ENCODE data around the gene PDZRN3. TPM values are rescaled to one million over a fixed set of nuclear protein-coding genes. Genes with fewer than 3 reads are reported as not detected.

The PDZRN3 gene
- total RNA-seq, 1 experiment from 2014 or later, result 0.17 TPM

GRCh38 chr3:73442152-73442551 lies 182.6 kb downstream of the PDZRN3 start:
- DNase-seq (ENCODE audit: low read depth, low spot score) (no peak), ATAC-seq (no peak)
- no TSS peak for BruUV-seq (replicated peaks)
- Histone ChIP-seq H3K4me2 (ENCODE audit: low read length) (no peak overlapping the region), H3K27me3 (ENCODE audit: insufficient read depth, low read length) (0 out of 2 replicates have a peak, but pooled peaks cover 8% of the 10 kb centered on the region), H3K36me3 (ENCODE audit: control insufficient read depth in 1 of 2, insufficient read depth in 2 of 2, low read length in 2 of 2) (no peaks in the 10 kb centered on the region), H3K79me2 (ENCODE audit: insufficient read depth, low read length) (no peaks in the 10 kb centered on the region), H3K9ac (ENCODE audit: low read length) (no peak overlapping the region), H4K20me1 (ENCODE audit: insufficient read depth) (no peaks in the 10 kb centered on the region), H3K4me3 (replicated peaks in 1 of 2; ENCODE audit: low read depth in 1 of 2, low read length in 2 of 2) (no peak overlapping the region), H2AFZ (ENCODE audit: low read depth, low read length, poor library complexity, severe bottlenecking) (no peak overlapping the region), H3K9me3 (ENCODE audit: control insufficient read depth in 1 of 2, insufficient read depth in 1 of 2, low read depth in 1 of 2, low read length in 2 of 2) (no peaks in the 10 kb centered on the region), H3K27ac (ENCODE audit: low read depth, low read length) (no peak overlapping the region), H3K4me1 (ENCODE audit: control insufficient read depth in 1 of 2, insufficient read depth in 2 of 2, low read length in 2 of 2) (no peaks in the 10 kb centered on the region), H3K9me2 (ENCODE audit: insufficient read depth) (no peaks in the 10 kb centered on the region)
- TF ChIP-seq POLR2AphosphoS5 (IDR thresholded peaks at IDR 0.05; ENCODE audit: low read depth, low read length) (no peak), REST (IDR thresholded peaks at IDR 0.05; ENCODE audit: low read depth) (no peak), EZH2phosphoT487 (IDR thresholded peaks at IDR 0.05; ENCODE audit: borderline replicate concordance) (no peak), TCF7L2 (IDR thresholded peaks at IDR 0.05; ENCODE audit: borderline replicate concordance, extremely low read depth, insufficient read depth, insufficient read length) (no peak), CEBPB (IDR thresholded peaks at IDR 0.05; ENCODE audit: low read depth) (no peak), CBX3 (IDR thresholded peaks at IDR 0.05; ENCODE audit: low read depth) (no peak), ELF1 (IDR thresholded peaks at IDR 0.05; ENCODE audit: borderline replicate concordance, low read depth) (no peak), POLR2A (IDR thresholded peaks at IDR 0.05; ENCODE audit: borderline replicate concordance, extremely low read depth, insufficient read depth, insufficient read length) (no peak), ATF3 (IDR thresholded peaks at IDR 0.05) (no peak), FOSL1 (IDR thresholded peaks at IDR 0.05; ENCODE audit: low read depth) (no peak), ZNF274 (IDR thresholded peaks at IDR 0.05; ENCODE audit: low read depth, low read length) (no peak), RAD21 (IDR thresholded peaks at IDR 0.05; ENCODE audit: low read depth) (no peak), JUND (IDR thresholded peaks at IDR 0.05) (no peak), ZBTB33 (IDR thresholded peaks at IDR 0.05; ENCODE audit: extremely low read depth, insufficient replicate concordance, low read length) (no peak), EGR1 (IDR thresholded peaks at IDR 0.05; ENCODE audit: low read depth) (no peak), SP1 (IDR thresholded peaks at IDR 0.05; ENCODE audit: low read depth) (no peak), SRF (IDR thresholded peaks at IDR 0.05; ENCODE audit: low read depth) (no peak), YY1 (IDR thresholded peaks at IDR 0.05; ENCODE audit: extremely low read depth, insufficient replicate concordance, low read depth, low read length) (no peak), MAX (IDR thresholded peaks at IDR 0.05) (no peak), EZH2 (IDR thresholded peaks at IDR 0.05) (no peak)
- RAD21 ChIA-PET (ENCODE audit: low non-redundant PET in 1 of 2, low total read pairs in 2 of 2, uncharacterized antibody in 2 of 2, unreplicated experiment in 2 of 2), result no interaction called here
- POLR2A ChIA-PET, result no interaction called here
- intact Hi-C loops (cut with micrococcal nuclease), result no loop called here
- CTCF ChIA-PET, result no interaction called here

Data from HCT116 (cell line).